Upper lobe of left lung (tissue), 6 donors: Measurements from ENCODE around the gene GRIA1. TPM values are rescaled to one million over a fixed set of nuclear protein-coding genes. Genes with fewer than 3 reads are reported as not detected.

ENCODE experiments used
- ATAC-seq, 2 donors: fragments of 200-7000 bp; cut with Tn5 transposase; one replicate each; pipeline ENCODE4 v1.9.1; 2022; ENCODE audit warnings: mild to moderate bottlenecking in 2 of 2, moderate library complexity in 2 of 2; ENCODE audit not compliant: low FRiP score in 2 of 2
- DNase-seq, 2 donors: peaks; one replicate each; pipeline ENCODE4 v3.0.0-alpha.2; 2019 to 2020
- H3K27ac ChIP-seq, 4 donors: fragments of 200-600 bp; sonication (generic); one replicate each; pipeline ENCODE4 v1.5.1; 2016 to 2019
- H3K27me3 ChIP-seq, 4 donors: fragments of 200-600 bp; sonication (generic); one replicate each; pipeline ENCODE4 v1.5.1; 2017 to 2019
- H3K36me3 ChIP-seq, 4 donors: fragments of 200-600 bp; sonication (generic); one replicate each; pipeline ENCODE4 v1.5.1; 2016 to 2019
- H3K4me1 ChIP-seq, 4 donors: fragments of 200-600 bp; sonication (generic); one replicate each; pipeline ENCODE4 v1.5.1; 2018 to 2019
- H3K4me3 ChIP-seq, 4 donors: fragments of 200-600 bp; sonication (generic); one replicate each; pipeline ENCODE4 v1.5.1; 2017 to 2019; ENCODE audit warnings: mild to moderate bottlenecking in 2 of 4, moderate library complexity in 1 of 4
- H3K9me3 ChIP-seq, 4 donors: fragments of 200-600 bp; sonication (generic); one replicate each; pipeline ENCODE4 v1.5.1; 2018 to 2019
- EP300 ChIP-seq, 4 donors: sonication (generic); formaldehyde crosslinking; IDR thresholded peaks; one replicate each; pipeline ENCODE4 v1.5.1; 2017; ENCODE audit warnings: antibody characterized with exemption in 4 of 4, control low read depth in 2 of 4
- POLR2A ChIP-seq, 4 donors: fragments of 450-650 bp; IDR thresholded peaks; one replicate each; pipeline ENCODE4 v1.5.1; 2016 to 2017; ENCODE audit warnings: antibody characterized with exemption in 4 of 4, mild to moderate bottlenecking in 2 of 4
- POLR2AphosphoS5 ChIP-seq, 2 donors: sonication (generic); formaldehyde crosslinking; IDR thresholded peaks; one replicate each; pipeline ENCODE4 v1.5.1; 2017; ENCODE audit warnings: antibody characterized with exemption in 2 of 2
- WGBS, 2 donors: methylation state at CpG; one replicate each; pipeline ENCODE4 v1.1.5; 2017 to 2018; 5-methylcytosine and 5-hydroxymethylcytosine counted together
- total RNA-seq, 6 donors: library from RNA; depleted of rRNA in 4 of 6; stranded (reverse); fragments of >200 nt in 4 of 6; gene quantifications; one replicate each; pipeline versions ENCODE4 v1.1.0 to v1.2.1, GENCODE V29; 2016 to 2021
- TF ChIP-seq, protein P1 (sequence below), 6 experiments: fragments of 450-650 bp in 4 of 6; fragments of 200-600 bp in 2 of 6; sonication (generic) in 2 of 6; IDR thresholded peaks; one replicate each; pipeline ENCODE4 v1.5.1; 2016 to 2019; ENCODE audit warnings: antibody characterized with exemption in 6 of 6
- donor health status: DM: no; HTN: no; CAD: no; lungs with moderate emphysema.
- donor health status: DM: no; HTN: yes; CAD: no; lungs with severe emphysema.

GRIA1 gene
- total RNA-seq, 6 donors from 2014 or later: 4.3 to 17.8 (median 9.3) TPM

DNA sequence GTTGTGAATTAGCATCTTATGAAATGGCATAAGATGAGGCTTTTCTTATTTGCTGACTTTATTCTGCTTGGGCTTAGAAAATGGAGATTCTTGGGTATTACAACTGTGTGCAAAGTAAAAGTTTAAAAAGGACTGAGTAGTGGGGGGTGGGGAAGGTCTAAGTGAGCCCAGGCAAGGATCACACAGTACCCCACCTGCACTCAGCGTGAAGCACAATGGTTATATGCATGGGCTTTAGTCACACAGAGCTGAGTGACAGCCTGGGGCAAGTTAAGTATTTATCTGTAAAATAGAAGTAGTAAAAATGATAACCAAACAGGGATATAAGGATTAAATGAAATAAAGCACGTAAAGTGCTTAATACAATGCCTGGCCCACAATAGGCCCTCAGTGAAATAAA lies 300.9 kb downstream of the GRIA1 start:
- Histone ChIP-seq H3K27me3 (no peaks in the 10 kb centered on the region), H3K36me3 (no peaks in the 10 kb centered on the region), H3K4me3 (no peak overlapping the region), H3K4me1 (no peaks in the 10 kb centered on the region), H3K27ac (no peak overlapping the region), H3K9me3 (no peaks in the 10 kb centered on the region)
- 86 to 87% methylated on average over 2 of the region's 2 CpGs for WGBS, 2 donors
- TF ChIP-seq EP300 (IDR thresholded peaks at IDR 0.05) (no peak), POLR2AphosphoS5 (IDR thresholded peaks at IDR 0.05) (no peak), POLR2A (IDR thresholded peaks at IDR 0.05) (no peak)
- TF ChIP-seq, protein P1, sequence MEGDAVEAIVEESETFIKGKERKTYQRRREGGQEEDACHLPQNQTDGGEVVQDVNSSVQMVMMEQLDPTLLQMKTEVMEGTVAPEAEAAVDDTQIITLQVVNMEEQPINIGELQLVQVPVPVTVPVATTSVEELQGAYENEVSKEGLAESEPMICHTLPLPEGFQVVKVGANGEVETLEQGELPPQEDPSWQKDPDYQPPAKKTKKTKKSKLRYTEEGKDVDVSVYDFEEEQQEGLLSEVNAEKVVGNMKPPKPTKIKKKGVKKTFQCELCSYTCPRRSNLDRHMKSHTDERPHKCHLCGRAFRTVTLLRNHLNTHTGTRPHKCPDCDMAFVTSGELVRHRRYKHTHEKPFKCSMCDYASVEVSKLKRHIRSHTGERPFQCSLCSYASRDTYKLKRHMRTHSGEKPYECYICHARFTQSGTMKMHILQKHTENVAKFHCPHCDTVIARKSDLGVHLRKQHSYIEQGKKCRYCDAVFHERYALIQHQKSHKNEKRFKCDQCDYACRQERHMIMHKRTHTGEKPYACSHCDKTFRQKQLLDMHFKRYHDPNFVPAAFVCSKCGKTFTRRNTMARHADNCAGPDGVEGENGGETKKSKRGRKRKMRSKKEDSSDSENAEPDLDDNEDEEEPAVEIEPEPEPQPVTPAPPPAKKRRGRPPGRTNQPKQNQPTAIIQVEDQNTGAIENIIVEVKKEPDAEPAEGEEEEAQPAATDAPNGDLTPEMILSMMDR (IDR thresholded peaks at IDR 0.05): no peak
- ATAC-seq: no peak
- DNase-seq: no peak

DNA sequence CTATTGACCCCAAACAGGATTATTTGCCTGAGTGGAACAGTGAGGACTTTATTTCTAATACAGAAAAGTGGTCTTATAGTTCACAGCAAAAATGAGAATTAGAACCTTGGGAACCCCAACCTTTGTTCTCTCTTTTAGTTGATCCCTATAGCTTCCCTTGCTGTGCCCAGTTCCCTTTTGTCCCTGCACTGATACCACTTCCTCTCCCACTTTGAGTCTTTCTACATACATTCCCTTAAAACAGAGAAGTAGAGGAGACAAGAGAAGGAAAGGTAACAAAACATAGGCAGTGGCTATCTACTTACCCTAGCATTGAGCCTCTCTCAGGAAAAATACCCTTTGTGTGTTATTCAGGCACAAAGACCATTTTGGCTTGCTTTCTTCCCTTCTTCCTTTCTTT lies 301.8 kb downstream of the GRIA1 start:
- H3K4me3 ChIP-seq: no peak overlapping the region
- no peak for TF ChIP-seq EP300 (IDR thresholded peaks at IDR 0.05)
- no peak for TF ChIP-seq POLR2AphosphoS5 (IDR thresholded peaks at IDR 0.05)
- TF ChIP-seq, protein P1 (IDR thresholded peaks at IDR 0.05): no peak
- peak in 1 of 2 donors; percentile 34 for ATAC-seq
- no peak overlapping the region for H3K27ac ChIP-seq
- no peaks in the 10 kb centered on the region for H3K27me3 ChIP-seq
- no peak for DNase-seq
- no peaks in the 10 kb centered on the region for H3K36me3 ChIP-seq
- H3K9me3 ChIP-seq: no peaks in the 10 kb centered on the region
- no peaks in the 10 kb centered on the region for H3K4me1 ChIP-seq

GRCh38 chr5:153793699-153794098 lies 303.2 kb downstream of the GRIA1 start:
- Histone ChIP-seq H3K27me3 (no peaks in the 10 kb centered on the region), H3K4me3 (no peak overlapping the region), H3K9me3 (no peaks in the 10 kb centered on the region), H3K4me1 (no peaks in the 10 kb centered on the region), H3K36me3 (no peaks in the 10 kb centered on the region), H3K27ac (no peak overlapping the region)
- DNase-seq: no peak
- WGBS, 2 donors: 95 to 100% methylated on average over 1 of the region's 1 CpG
- no peak for ATAC-seq
- no peak for TF ChIP-seq POLR2AphosphoS5 (IDR thresholded peaks at IDR 0.05)
- TF ChIP-seq, protein P1 (IDR thresholded peaks at IDR 0.05): no peak
- no peak for TF ChIP-seq EP300 (IDR thresholded peaks at IDR 0.05)
- no peak for TF ChIP-seq POLR2A (IDR thresholded peaks at IDR 0.05)

- 92 to 93% methylated on average over 10 of the region's 10 CpGs for WGBS, 2 donors
- ATAC-seq (no peak), DNase-seq (no peak)
- H3K9me3 ChIP-seq: no peaks in the 10 kb centered on the region
- no peak overlapping the region for H3K27ac ChIP-seq
- no peaks in the 10 kb centered on the region for H3K4me1 ChIP-seq
- TF ChIP-seq POLR2AphosphoS5 (IDR thresholded peaks at IDR 0.05): no peak
- TF ChIP-seq POLR2A (IDR thresholded peaks at IDR 0.05): no peak
- no peak for TF ChIP-seq EP300 (IDR thresholded peaks at IDR 0.05)
- TF ChIP-seq, protein P1 (IDR thresholded peaks at IDR 0.05): no peak
- no peak overlapping the region for H3K4me3 ChIP-seq
- no peaks in the 10 kb centered on the region for H3K36me3 ChIP-seq
- no peaks in the 10 kb centered on the region for H3K27me3 ChIP-seq
Observed at GRCh38 chr5:153794327-153794726, 303.9 kb downstream of the GRIA1 start.

- H3K27ac ChIP-seq: no peak overlapping the region
- H3K36me3 ChIP-seq: no peaks in the 10 kb centered on the region
- H3K9me3 ChIP-seq: no peaks in the 10 kb centered on the region
- H3K4me1 ChIP-seq: no peaks in the 10 kb centered on the region
- no peak overlapping the region for H3K4me3 ChIP-seq
- WGBS, 2 donors: 87 to 88% methylated on average over 2 of the region's 2 CpGs
- ATAC-seq (no peak), DNase-seq (no peak)
- no peak for TF ChIP-seq POLR2A (IDR thresholded peaks at IDR 0.05)
- TF ChIP-seq, protein P1 (IDR thresholded peaks at IDR 0.05): no peak
- no peak for TF ChIP-seq EP300 (IDR thresholded peaks at IDR 0.05)
- TF ChIP-seq POLR2AphosphoS5 (IDR thresholded peaks at IDR 0.05): no peak
- no peaks in the 10 kb centered on the region for H3K27me3 ChIP-seq
Observed at GRCh38 chr5:153796527-153796926, 306.1 kb downstream of the GRIA1 start.
